ENCODE measurements around the gene KCNT2.

DNA sequence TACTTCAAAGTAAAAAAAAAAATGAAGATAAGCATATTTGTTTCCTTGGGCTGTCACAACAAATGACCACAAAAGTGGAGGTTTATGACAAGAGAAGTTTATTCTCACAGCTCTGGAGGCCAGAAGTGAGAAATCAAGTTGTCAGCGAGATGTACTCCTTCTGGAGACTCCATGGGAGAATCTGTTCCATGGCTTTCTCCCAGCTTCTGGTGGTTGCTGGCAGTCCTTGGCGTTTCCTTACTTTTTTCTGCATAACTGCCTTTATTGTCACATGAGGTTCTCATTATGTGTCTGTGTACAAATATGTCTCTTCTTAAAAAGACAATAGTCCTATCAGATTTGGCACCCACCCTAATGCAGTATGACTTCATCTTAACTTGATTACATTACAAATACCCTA lies 398.3 kb downstream of the KCNT2 start:
- TF ChIP-seq EZH2 (IDR thresholded peaks at IDR 0.05) (no peak), EZH2phosphoT487 (IDR thresholded peaks at IDR 0.05) (no peak)
- TF ChIP-seq, protein P1, sequence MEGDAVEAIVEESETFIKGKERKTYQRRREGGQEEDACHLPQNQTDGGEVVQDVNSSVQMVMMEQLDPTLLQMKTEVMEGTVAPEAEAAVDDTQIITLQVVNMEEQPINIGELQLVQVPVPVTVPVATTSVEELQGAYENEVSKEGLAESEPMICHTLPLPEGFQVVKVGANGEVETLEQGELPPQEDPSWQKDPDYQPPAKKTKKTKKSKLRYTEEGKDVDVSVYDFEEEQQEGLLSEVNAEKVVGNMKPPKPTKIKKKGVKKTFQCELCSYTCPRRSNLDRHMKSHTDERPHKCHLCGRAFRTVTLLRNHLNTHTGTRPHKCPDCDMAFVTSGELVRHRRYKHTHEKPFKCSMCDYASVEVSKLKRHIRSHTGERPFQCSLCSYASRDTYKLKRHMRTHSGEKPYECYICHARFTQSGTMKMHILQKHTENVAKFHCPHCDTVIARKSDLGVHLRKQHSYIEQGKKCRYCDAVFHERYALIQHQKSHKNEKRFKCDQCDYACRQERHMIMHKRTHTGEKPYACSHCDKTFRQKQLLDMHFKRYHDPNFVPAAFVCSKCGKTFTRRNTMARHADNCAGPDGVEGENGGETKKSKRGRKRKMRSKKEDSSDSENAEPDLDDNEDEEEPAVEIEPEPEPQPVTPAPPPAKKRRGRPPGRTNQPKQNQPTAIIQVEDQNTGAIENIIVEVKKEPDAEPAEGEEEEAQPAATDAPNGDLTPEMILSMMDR (IDR thresholded peaks at IDR 0.05) = no peak

Measured in neural progenitor cell (in vitro differentiated cells).